Measurements from ENCODE around the gene MEIS3. TPM values are rescaled to one million over a fixed set of nuclear protein-coding genes. Genes with fewer than 3 reads are reported as not detected.
A peak's percentile ranks its signal among the peaks of the same experiment; 100 is the strongest.

Gene MEIS3
- total and polyA plus RNA-seq, 9 of the 15 experiments (the other 6 are each of a cell fraction or from before 2014, with no cell fraction given): 0.06 to 0.80 (median 0.25) TPM; not detected in 1

DNA sequence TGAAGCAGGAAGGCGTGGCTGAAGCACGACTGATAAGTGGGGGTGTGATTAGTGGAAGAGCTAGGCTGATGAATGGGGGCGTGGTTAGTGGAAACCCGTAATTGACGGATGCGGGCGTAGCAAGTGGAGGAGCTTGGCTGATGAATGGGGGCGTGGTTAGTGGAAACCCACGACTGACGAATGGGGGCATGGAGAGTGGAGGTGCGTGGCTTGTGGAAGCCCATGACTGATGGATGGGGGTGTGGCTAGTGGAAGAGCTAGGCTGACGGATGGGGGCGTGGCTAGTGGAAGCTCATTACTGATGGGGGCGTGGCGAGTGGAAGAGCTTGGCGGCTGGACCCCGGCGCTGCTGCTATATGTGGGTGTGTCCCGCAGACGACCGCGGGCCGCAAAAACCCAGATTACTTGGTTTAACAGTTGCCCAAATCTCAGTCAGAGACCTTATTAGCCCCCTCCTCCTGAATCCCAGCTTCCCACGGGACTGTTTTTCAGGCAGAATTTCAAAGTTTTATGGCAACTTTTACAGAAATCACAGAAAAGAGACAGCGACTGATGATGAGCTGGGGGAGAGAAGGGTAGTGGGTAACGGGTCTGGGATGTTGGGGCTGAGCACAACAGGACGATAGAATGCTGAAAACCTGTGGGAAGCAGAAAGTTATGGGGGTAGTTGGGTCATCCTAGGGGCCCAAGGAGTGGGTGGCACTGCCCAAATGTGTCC is 9.0 kb upstream of the MEIS3 start (continued):
- TF ChIP-seq CREM (IDR thresholded peaks at IDR 0.05; ENCODE audit: low read depth): peak; percentile 44; the same call in 1 of the 2 replicates
- TF ChIP-seq MEIS2 (IDR thresholded peaks at IDR 0.05; ENCODE audit: partially characterized antibody): peak; percentile 88
- TF ChIP-seq NR2C1 (IDR thresholded peaks at IDR 0.05): no peak
- TF ChIP-seq NR2C1 (tag; IDR thresholded peaks at IDR 0.05): no peak
- TF ChIP-seq, protein P1, sequence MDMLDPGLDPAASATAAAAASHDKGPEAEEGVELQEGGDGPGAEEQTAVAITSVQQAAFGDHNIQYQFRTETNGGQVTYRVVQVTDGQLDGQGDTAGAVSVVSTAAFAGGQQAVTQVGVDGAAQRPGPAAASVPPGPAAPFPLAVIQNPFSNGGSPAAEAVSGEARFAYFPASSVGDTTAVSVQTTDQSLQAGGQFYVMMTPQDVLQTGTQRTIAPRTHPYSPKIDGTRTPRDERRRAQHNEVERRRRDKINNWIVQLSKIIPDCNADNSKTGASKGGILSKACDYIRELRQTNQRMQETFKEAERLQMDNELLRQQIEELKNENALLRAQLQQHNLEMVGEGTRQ (CRISPR knock-in tag; IDR thresholded peaks at IDR 0.05): no peak
- no peak for TF ChIP-seq HBP1 (CRISPR knock-in tag; IDR thresholded peaks at IDR 0.05)
- TF ChIP-seq MTA3 (IDR thresholded peaks at IDR 0.05; ENCODE audit: borderline replicate concordance): peak; percentile 10; the same call in 1 of the 2 replicates
- no peak for TF ChIP-seq CAMTA2 (CRISPR knock-in tag; conservative IDR thresholded peaks at IDR 0.05)
- no peak for TF ChIP-seq CEBPZ (IDR thresholded peaks at IDR 0.05; ENCODE audit: borderline replicate concordance, low read depth, low read length)
- TF ChIP-seq ATF1 (CRISPR knock-in tag; IDR thresholded peaks at IDR 0.05): no peak
- TF ChIP-seq ATF1 (tag; IDR thresholded peaks at IDR 0.05): peak; percentile 85
- TF ChIP-seq ZNF239 (CRISPR knock-in tag; IDR thresholded peaks at IDR 0.05): no peak
- TF ChIP-seq NEUROD1 (IDR thresholded peaks at IDR 0.05; ENCODE audit: borderline replicate concordance, low read depth, low read length, partially characterized antibody): peak; percentile 28
- no peak for TF ChIP-seq SIRT6 (IDR thresholded peaks at IDR 0.05; ENCODE audit: low read depth, low read length)
- TF ChIP-seq ZNF699 (CRISPR knock-in tag; IDR thresholded peaks at IDR 0.05; ENCODE audit: insufficient replicate concordance): no peak
- TF ChIP-seq ZFPM2 (CRISPR knock-in tag; IDR thresholded peaks at IDR 0.05): no peak
- TF ChIP-seq ARNT (IDR thresholded peaks at IDR 0.05): no peak
- TF ChIP-seq PCBP2 (IDR thresholded peaks at IDR 0.05; ENCODE audit: low read depth, low read length, poor library complexity, severe bottlenecking): no peak
- no peak for TF ChIP-seq CCNT2 (IDR thresholded peaks at IDR 0.05; ENCODE audit: borderline replicate concordance, extremely low read depth, insufficient read length, low read depth, low read length)
- TF ChIP-seq, protein P2, sequence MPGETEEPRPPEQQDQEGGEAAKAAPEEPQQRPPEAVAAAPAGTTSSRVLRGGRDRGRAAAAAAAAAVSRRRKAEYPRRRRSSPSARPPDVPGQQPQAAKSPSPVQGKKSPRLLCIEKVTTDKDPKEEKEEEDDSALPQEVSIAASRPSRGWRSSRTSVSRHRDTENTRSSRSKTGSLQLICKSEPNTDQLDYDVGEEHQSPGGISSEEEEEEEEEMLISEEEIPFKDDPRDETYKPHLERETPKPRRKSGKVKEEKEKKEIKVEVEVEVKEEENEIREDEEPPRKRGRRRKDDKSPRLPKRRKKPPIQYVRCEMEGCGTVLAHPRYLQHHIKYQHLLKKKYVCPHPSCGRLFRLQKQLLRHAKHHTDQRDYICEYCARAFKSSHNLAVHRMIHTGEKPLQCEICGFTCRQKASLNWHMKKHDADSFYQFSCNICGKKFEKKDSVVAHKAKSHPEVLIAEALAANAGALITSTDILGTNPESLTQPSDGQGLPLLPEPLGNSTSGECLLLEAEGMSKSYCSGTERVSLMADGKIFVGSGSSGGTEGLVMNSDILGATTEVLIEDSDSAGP (CRISPR knock-in tag; IDR thresholded peaks at IDR 0.05): no peak
- no peak for TF ChIP-seq NR4A1 (CRISPR knock-in tag; IDR thresholded peaks at IDR 0.05)
- no peak for TF ChIP-seq NR4A1 (tag; IDR thresholded peaks at IDR 0.05)
- TF ChIP-seq NBN (IDR thresholded peaks at IDR 0.05; ENCODE audit: low read depth): no peak
